B cell (primary cell): ENCODE data around the gene VEGFB. TPM values are rescaled to one million over a fixed set of nuclear protein-coding genes. Genes with fewer than 3 reads are reported as not detected.

ENCODE experiments used
- ATAC-seq: fragments of 200-7000 bp; cut with Tn5 transposase; one replicate; pipeline ENCODE4 v1.10.0; 2021; ENCODE audit warnings: low read depth, mild to moderate bottlenecking, moderate number of reproducible peaks, moderate library complexity
- CTCF ChIA-PET: fragments of 350-600 bp; sonication (Branson Sonifier 250); formaldehyde crosslinking; loops from one replicate; lab custom pipeline; 2021; ENCODE audit warnings: antibody characterized with exemption, inconsistent platforms; lab: Charles Lee
- POLR2A ChIA-PET: fragments of 350-600 bp; sonication (Branson Sonifier 250); formaldehyde crosslinking; loops from one replicate; lab custom pipeline; 2021; ENCODE audit warnings: antibody characterized with exemption; lab: Charles Lee
- DNase-seq: peaks from one replicate; pipeline ENCODE4 v3.0.0; 2013
- H2AFZ ChIP-seq: 2 replicates; pipeline ENCODE4 v1.6.1; 2012; ENCODE audit warnings: mild to moderate bottlenecking, low read depth, low read length; ENCODE audit not compliant: insufficient read depth, poor library complexity, severe bottlenecking
- H3K27ac ChIP-seq, 2 donors: 1 replicate in 1 of 2; 2 replicates in 1 of 2; pipeline ENCODE4 v1.5.1; 2012 to 2013; ENCODE audit warnings: low read length in 2 of 2, mild to moderate bottlenecking in 2 of 2, moderate library complexity in 1 of 2
- H3K27me3 ChIP-seq, 4 experiments: fragments of 200-600 bp in 1 of 4; sonication (generic) in 1 of 4; replicated peaks in 1 of 4; 1 replicate in 2 of 4; 2 replicates in 2 of 4; pipeline versions ENCODE4 v1.6.1 to v1.7.0; 2013 to 2016; ENCODE audit warnings: low read length in 3 of 4, mild to moderate bottlenecking in 2 of 4, mixed read lengths in 1 of 4, moderate library complexity in 1 of 4; ENCODE audit not compliant: insufficient read depth in 4 of 4, control insufficient read depth in 3 of 4; ENCODE audit errors: control extremely low read depth in 1 of 4
- H3K36me3 ChIP-seq, 2 experiments: replicated peaks in 1 of 2; 1 replicate in 1 of 2; 2 replicates in 1 of 2; pipeline versions ENCODE4 v1.6.1 to v1.7.1; 2013; ENCODE audit warnings: low read length in 1 of 2; ENCODE audit not compliant: insufficient read depth in 2 of 2, control insufficient read depth in 1 of 2; ENCODE audit errors: control extremely low read depth in 1 of 2, extremely low read depth in 1 of 2
- H3K4me1 ChIP-seq, 2 donors: fragments of 200-600 bp in 1 of 2; sonication (generic) in 1 of 2; 1 replicate in 1 of 2; 2 replicates in 1 of 2; pipeline versions ENCODE4 v1.5.1 to v1.6.1; 2013 to 2017; ENCODE audit warnings: low read length in 2 of 2; ENCODE audit not compliant: control insufficient read depth in 2 of 2, insufficient read depth in 2 of 2
- H3K4me2 ChIP-seq: replicated peaks from 2 replicates; pipeline ENCODE3; 2012; ENCODE audit warnings: mild to moderate bottlenecking, low read depth, low read length; ENCODE audit not compliant: poor library complexity, severe bottlenecking
- H3K4me3 ChIP-seq, 5 experiments: fragments of 200-600 bp in 1 of 5; sonication (generic) in 1 of 5; 1 replicate in 3 of 5; 2 replicates in 2 of 5; pipeline versions ENCODE4 v1.5.1 to v1.7.0; 2011 to 2016; ENCODE audit warnings: low read length in 4 of 5, mild to moderate bottlenecking in 4 of 5, low read depth in 2 of 5, control low read depth in 1 of 5, moderate library complexity in 1 of 5; ENCODE audit not compliant: insufficient read depth in 1 of 5; ENCODE audit errors: control extremely low read depth in 1 of 5, extremely low read depth in 1 of 5
- H3K79me2 ChIP-seq: fragments of 200-600 bp; sonication (generic); one replicate; pipeline ENCODE4 v1.6.0; 2016; ENCODE audit warnings: low read length; ENCODE audit not compliant: control insufficient read depth, insufficient read depth
- H3K9ac ChIP-seq: fragments of 200-600 bp; sonication (generic); 2 replicates; pipeline ENCODE4 v1.6.1; 2017; ENCODE audit warnings: mild to moderate bottlenecking, low read length, moderate library complexity
- H3K9me3 ChIP-seq, 3 donors: one replicate each; pipeline versions ENCODE4 v1.6.1 to v1.7.1; 2013; ENCODE audit warnings: low read length in 2 of 3; ENCODE audit not compliant: control insufficient read depth in 2 of 3, insufficient read depth in 1 of 3; ENCODE audit errors: control extremely low read depth in 1 of 3
- H4K20me1 ChIP-seq: 2 replicates; pipeline ENCODE4 v1.6.0; 2012; ENCODE audit warnings: mild to moderate bottlenecking, low read length; ENCODE audit not compliant: insufficient read depth, control insufficient read depth, poor library complexity, severe bottlenecking
- H3K27ac Mint-ChIP-seq: one replicate; pipeline ENCODE4 v1.8.0; 2021; ENCODE audit warnings: mixed read lengths
- H3K27me3 Mint-ChIP-seq: one replicate; pipeline ENCODE4 v1.8.0; 2021; ENCODE audit warnings: mixed read lengths
- H3K4me1 Mint-ChIP-seq: one replicate; pipeline ENCODE4 v1.8.0; 2021; ENCODE audit warnings: mixed read lengths
- H3K4me3 Mint-ChIP-seq: one replicate; pipeline ENCODE4 v1.8.0; 2021; ENCODE audit warnings: mixed read lengths
- H3K9me3 Mint-ChIP-seq: one replicate; pipeline ENCODE4 v1.8.0; 2022; ENCODE audit warnings: mixed read lengths; ENCODE audit not compliant: insufficient read depth
- CTCF ChIP-seq: fragments of 200-600 bp; IDR thresholded peaks from one replicate; pipeline ENCODE4 v1.8.0; 2022; ENCODE audit warnings: antibody characterized with exemption, mild to moderate bottlenecking
- EZH2 ChIP-seq: IDR thresholded peaks from 2 replicates; pipeline ENCODE4 v1.6.1; 2012; ENCODE audit warnings: borderline replicate concordance, low read depth, mild to moderate bottlenecking, moderate library complexity, low read length; ENCODE audit not compliant: insufficient read depth, poor library complexity, severe bottlenecking
- WGBS: methylation state at CpG from one replicate; pipeline ENCODE4 v1.1.5; 2013; ENCODE audit warnings: missing lambda C conversion rate; ENCODE audit not compliant: insufficient coverage; 5-methylcytosine and 5-hydroxymethylcytosine counted together
- intact Hi-C: fragments of 100-400 bp; cut with micrococcal nuclease; formaldehyde crosslinking; loops from one replicate; pipeline ENCODE4 v1.10.0; 2022
- polyA plus RNA-seq: library from polyadenylated mRNA; depleted of rRNA; stranded (reverse); fragments of >200 nt; gene quantifications from 2 replicates; pipeline ENCODE4 v1.2.3, GENCODE V29; 2012
- total RNA-seq, 2 donors: library from RNA; stranded (reverse); fragments of 120-200 nt in 1 of 2; gene quantifications; 1 replicate in 1 of 2; 2 replicates in 1 of 2; pipeline versions ENCODE4 v1.2.3 to v1.2.4, GENCODE V29; 2013 to 2022

VEGFB gene
- total and polyA plus RNA-seq, 2 donors (not counting 1 experiment from before 2014, with no cell fraction given): 56.4 to 152 TPM

GRCh38 chr11:64284962-64285884 lies 50.8 kb downstream of the VEGFB start, which contains the start of gene GPR137:
TSS of gene GPR137 (plus strand) at chr11:64285848. CDS start at chr11:64286525, 677 bp downstream.
- Mint-ChIP-seq H3K27ac (peak within 1 kb of the TSS; percentile 96), H3K27me3 (no peaks in the 10 kb centered on the region), H3K4me1 (peaks cover 20% of the 10 kb centered on the region), H3K4me3 (peak within 1 kb of the TSS; percentile 90), H3K9me3 (no peaks in the 10 kb centered on the region)
- Histone ChIP-seq H3K4me2 (peak within 1 kb of the TSS; percentile 97), H4K20me1 (peaks cover 16% of the 10 kb centered on the region), H2AFZ (peak within 1 kb of the TSS; percentile 74), H3K4me3 (peak within 1 kb of the TSS; percentile 61 to 97 (median 90)), H3K9ac (peak within 1 kb of the TSS; percentile 100), H3K4me1 (peaks cover 13 to 18% of the 10 kb centered on the region in 2 donors), H3K79me2 (peaks cover 34% of the 10 kb centered on the region), H3K9me3 (no peaks in the 10 kb centered on the region), H3K27ac (peak within 1 kb of the TSS; percentile 100), H3K27me3 (peaks cover 0 to 2% (median under 1%) of the 10 kb centered on the region in 4 experiments), H3K36me3 (peaks cover 0 to 7% of the 10 kb centered on the region in 2 experiments)
- ChIA-PET POLR2A (interaction anchor here (0.9 to 5.7 kb wide), 11 partner anchors 9 to 81 kb away, joined by 3 to 67 read pairs (median 5); partner anchors contain the start of genes CATSPERZ, ESRRA, FKBP2 and PLCB3), CTCF (interaction anchor here (0.6 to 4.6 kb wide), 12 partner anchors 10 to 188 kb away, joined by 3 to 33 read pairs (median 5); partner anchors contain the start of genes CATSPERZ, PLCB3, PPP1R14B and PRDX5)
- intact Hi-C loops: loop anchor here (1.0 to 2.0 kb wide), 8 partner anchors 15 to 100 kb away; partner anchors contain the start of genes DNAJC4, ESRRA, FKBP2 and PLCB3
- TF ChIP-seq CTCF (no peak), EZH2 (no peak)
- DNase-seq (peak; percentile 98), ATAC-seq (peak; percentile 65)
- under 1% methylated on average over 97 of the region's 102 CpGs for WGBS
